Measurements from ENCODE around the gene SAT2. TPM values are rescaled to one million over a fixed set of nuclear protein-coding genes. Genes with fewer than 3 reads are reported as not detected.

Gene SAT2
- total and polyA plus RNA-seq, 2 of the 13 experiments (the other 11 are each of a cell fraction or from before 2014, with no cell fraction given) = 37.6 to 93.7 TPM

- Histone ChIP-seq H3K4me3 (replicated peaks in 1 of 3; ENCODE audit: insufficient read depth in 1 of 3, low read depth in 2 of 3, low read length in 3 of 3) (no peak overlapping the region), H3K27me3 (ENCODE audit: control insufficient read depth in 1 of 2, insufficient read depth in 2 of 2, low read length in 2 of 2) (no peaks in the 10 kb centered on the region; a peak in 1 of 5 replicates), H2AFZ (ENCODE audit: low read length) (no peak overlapping the region), H3K36me3 (replicated peaks in 1 of 2; ENCODE audit: control insufficient read depth in 1 of 2, insufficient read depth in 2 of 2, low read length in 2 of 2) (peaks cover 25 to 36% of the 10 kb centered on the region in 2 experiments; a peak in 4 of 5 replicates), H3K9me3 (ENCODE audit: low read length) (peaks cover 7% of the 10 kb centered on the region; the same call in 1 of the 2 replicates), H3K4me2 (ENCODE audit: low read depth, low read length) (no peak overlapping the region), H3K9ac (ENCODE audit: insufficient read depth, low read depth, low read length) (no peak overlapping the region), H4K20me1 (ENCODE audit: insufficient read depth, low read length) (no peaks in the 10 kb centered on the region), H3K27ac (ENCODE audit: extremely low read length, insufficient read depth, low read length) (no peak overlapping the region), H3K4me1 (ENCODE audit: insufficient read depth, low read length) (no peaks in the 10 kb centered on the region), H3K79me2 (ENCODE audit: insufficient read depth, low read length) (no peaks in the 10 kb centered on the region)
- ChIA-PET POLR2A (interaction anchor here (0.7 to 2.5 kb wide), 5 partner anchors 13 to 94 kb away, joined by 3 to 11 read pairs (median 3); partner anchors contain the start of genes CD68, MPDU1, SAT2 and TP53), CTCF (ENCODE audit: low intra/inter-chr PET ratio, low total read pairs) (interaction anchor here (1.1 to 2.1 kb wide), 4 partner anchors 39 to 158 kb away, joined by 4 to 10 read pairs (median 6); no protein-coding TSS in a partner anchor)
- WGBS (ENCODE audit: low lambda C conversion rate) = 93% methylated on average over 2 of the region's 2 CpGs
- peak; percentile 27 for DNase-seq (ENCODE audit: low spot score)
- ATAC-seq = no peak
- in situ Hi-C loops (cut with HindIII; ENCODE audit: extremely low pct_ligation_motif_present, low pct_unique_long_range_greater_than_20kb) = no loop called here
- FAIRE-seq = no peak
- TF ChIP-seq CTCF (CRISPR knock-in tag; IDR thresholded peaks at IDR 0.05) (peak; percentile 72), ZBTB20 (CRISPR knock-in tag; IDR thresholded peaks at IDR 0.05; ENCODE audit: borderline replicate concordance, low read depth) (no peak), ZNF75D (CRISPR knock-in tag; IDR thresholded peaks at IDR 0.05; ENCODE audit: borderline replicate concordance) (no peak), STAG1 (CRISPR knock-in tag; IDR thresholded peaks at IDR 0.05) (peak; percentile 64), SMC3 (IDR thresholded peaks at IDR 0.05; ENCODE audit: low read length) (peak; percentile 20), ZBTB1 (CRISPR knock-in tag; IDR thresholded peaks at IDR 0.05; ENCODE audit: borderline replicate concordance) (no peak), ZNF275 (CRISPR knock-in tag; IDR thresholded peaks at IDR 0.05; ENCODE audit: borderline replicate concordance) (no peak)
- BruUV-seq (replicated peaks) = no TSS peak
- intact Hi-C loops (cut with micrococcal nuclease; ENCODE audit: unreplicated experiment) = loop anchor here (1.0 to 5.0 kb wide), 2 partner anchors 41 to 87 kb away; partner anchors contain the start of gene SHBG
Observed at GRCh38 chr17:7673239-7673638, 45.6 kb upstream of the SAT2 start.

All from HepG2 (cell line).